Stimulated activated CD8-positive, alpha-beta memory T cell treated with anti-CD3 and anti-CD28 coated beads, Interleukin-2, amount 100 ng/mL, for 48 hours (primary cell): ENCODE results near the gene RYR2.
"Not testable (repeated sequence)": the region's sequence is repeated elsewhere in the genome, so short reads cannot be mapped to it uniquely, and the experiment has no call there.

Source experiments
- DNase-seq, 2 donors: peaks; one replicate each; pipeline ENCODE4 v3.0.0-alpha.2; 2020; ENCODE audit warnings: low read depth in 2 of 2

The RYR2 gene

DNA sequence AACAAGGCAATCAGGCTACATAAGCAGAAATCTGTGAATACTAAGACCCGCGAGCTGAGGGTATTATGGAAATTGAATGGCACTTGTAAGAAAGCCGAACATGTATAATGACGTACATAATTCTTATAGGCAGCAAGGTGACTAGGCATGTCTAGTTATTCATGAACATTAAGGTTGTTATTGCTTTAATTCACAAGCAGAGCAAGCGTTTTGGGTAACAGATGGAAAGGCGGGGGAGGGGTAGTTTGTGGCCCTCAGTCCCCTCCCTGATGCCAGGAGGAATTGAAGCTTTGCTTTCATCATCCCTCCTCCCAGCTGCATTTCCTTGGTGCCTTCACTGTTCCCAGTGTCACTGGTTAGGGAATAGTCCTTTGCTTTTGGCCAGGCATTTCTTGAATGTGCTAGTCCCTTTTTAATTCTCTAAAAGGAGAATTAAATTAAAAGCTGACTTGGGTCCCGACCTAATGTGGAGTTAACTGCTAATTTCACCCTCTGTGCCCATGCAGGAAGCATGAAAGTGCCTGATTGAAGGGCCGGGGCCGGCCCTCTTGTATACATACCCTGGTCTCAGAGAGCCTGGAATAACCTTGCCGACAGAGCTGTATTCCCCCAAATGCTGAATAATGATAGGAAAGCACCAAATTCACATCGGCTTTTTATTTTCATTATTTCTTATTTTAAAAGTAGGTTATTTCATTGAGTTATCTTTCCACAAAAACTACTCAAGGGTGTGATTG, 42.5 kb downstream of the RYR2 start:
- no peak for DNase-seq

DNA sequence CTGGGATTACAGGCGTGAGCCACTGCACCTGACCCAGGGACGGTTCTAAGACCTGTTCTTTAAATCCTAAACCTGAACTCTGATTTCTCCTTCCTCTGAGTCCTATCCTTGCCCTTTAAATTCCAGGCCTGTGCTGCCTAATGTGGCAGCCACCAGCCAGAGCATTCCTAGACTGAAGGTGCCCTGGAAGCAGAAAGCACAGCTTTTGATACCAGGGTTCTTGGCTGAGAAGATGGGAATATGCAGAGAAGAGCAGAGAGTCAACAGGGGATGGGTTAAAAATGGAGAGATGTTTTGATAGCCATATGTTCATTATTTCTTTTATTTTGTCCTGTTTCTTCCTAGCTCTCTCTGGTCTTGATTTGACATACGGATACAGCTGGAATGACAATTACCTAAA, 49.7 kb downstream of the RYR2 start:
- DNase-seq, result no peak

- DNase-seq, result no peak
Observed at GRCh38 chr1:237093691-237094090, 51.7 kb downstream of the RYR2 start.

GRCh38 chr1:237098541-237098940, 56.6 kb downstream of the RYR2 start:
- no peak for DNase-seq

DNA sequence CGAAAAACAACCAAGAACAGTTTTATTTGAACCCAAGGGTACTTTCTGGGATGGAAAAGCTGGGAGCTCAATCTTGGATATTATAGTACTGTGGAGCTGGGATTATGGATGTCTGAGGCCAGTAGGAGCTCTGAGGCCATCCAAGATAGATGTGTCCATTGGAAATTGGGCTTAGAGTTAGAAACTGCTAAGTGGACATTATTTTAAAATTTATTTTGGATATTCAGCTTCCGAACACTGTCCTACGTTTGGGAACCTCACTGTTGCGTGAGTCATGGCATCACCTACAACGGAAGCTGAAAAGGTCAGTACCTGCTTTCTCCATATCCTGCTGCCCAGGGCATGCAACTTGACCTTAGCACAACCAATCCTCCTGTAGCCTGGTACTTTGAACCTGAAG, 61.0 kb downstream of the RYR2 start:
- DNase-seq, result no peak

- DNase-seq, result no peak
Observed at GRCh38 chr1:237104096-237104495, 62.1 kb downstream of the RYR2 start.

DNA sequence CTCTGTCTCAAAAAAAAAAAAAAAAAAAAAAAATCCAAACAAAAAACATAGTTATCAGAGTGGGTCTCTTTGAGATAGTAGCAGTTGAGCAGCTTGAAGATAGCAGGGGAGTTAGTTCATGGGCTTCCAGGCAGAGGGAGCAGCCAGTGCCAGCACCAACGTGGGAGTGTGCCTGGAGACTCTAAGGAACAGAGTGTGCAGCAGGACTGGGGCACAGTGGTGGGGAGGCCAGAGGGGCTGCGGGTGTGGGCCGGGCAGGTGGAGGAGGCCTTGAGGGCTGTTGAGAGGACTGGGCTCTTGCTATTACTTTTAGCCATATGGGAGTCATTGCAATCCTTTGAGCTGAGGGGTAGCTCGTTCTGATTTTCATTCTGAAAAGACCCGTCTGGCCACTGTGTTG, 63.8 kb downstream of the RYR2 start:
- DNase-seq, result no peak

- no peak for DNase-seq
Observed at GRCh38 chr1:237108297-237109040, 66.5 kb downstream of the RYR2 start.

GRCh38 chr1:237111807-237112206, 69.8 kb downstream of the RYR2 start:
- DNase-seq, result no peak

DNA sequence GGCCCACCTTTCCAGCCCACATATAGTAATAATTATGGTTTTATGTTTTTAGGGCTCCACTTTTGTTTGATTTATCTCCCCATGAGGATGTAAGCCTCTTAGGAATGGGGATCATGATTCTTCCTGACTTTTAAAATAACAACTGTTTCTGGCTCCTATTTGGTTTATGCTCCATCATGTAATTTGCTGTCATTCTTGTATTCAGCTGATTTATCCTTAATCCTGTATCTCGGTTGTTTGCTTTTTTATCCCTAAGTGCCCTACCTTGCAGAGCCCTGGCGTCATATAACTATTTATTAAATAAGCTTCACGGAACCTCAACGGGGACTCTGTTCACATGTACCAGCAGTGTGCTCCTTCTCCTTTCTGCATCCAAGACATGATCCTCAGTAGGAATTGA, 70.7 kb downstream of the RYR2 start:
- DNase-seq, result no peak

DNA sequence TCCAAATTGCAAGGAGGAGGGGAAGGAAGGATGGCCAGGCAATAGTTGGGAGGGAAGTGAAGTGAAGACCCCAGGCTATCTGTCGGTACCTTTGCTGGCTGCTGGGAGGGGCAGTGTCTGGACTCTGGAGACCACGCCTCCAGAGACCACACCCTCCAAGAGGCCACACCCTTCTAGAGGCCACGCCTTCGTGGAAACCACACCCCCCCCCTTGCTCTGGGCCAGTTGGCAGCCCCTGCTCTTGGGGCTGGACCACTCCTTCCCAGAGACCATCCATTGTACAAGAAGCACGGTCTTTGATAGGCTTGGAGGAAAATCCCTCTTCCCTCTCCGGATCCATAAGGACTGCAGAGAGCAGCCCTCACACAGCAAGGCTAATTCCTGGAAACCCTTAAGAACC, 73.1 kb downstream of the RYR2 start:
- no peak for DNase-seq

DNA sequence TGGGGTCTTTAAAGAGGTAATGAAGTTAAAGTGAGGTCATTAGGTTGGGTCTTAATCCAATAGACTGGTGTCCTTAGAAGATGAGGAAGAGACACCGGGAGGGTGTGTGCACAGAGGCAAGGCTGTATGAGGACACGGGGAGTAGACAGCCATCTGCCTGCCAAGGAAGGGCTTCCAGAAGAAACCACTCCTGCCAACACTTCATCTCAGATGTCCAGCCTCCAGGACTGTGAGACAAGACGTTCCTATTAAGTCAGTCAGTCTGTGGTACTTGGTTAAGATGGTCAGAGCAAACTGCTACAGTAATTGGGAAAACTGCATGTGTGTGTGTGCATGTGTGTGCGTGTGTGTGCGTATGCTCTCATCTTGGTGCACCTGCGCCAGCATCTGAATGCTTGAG, 77.1 kb downstream of the RYR2 start:
- no peak for DNase-seq

GRCh38 chr1:237120683-237121082, 78.7 kb downstream of the RYR2 start:
- DNase-seq, result no peak

GRCh38 chr1:237124856-237125462, 83.0 kb downstream of the RYR2 start:
- DNase-seq, result no peak

DNA sequence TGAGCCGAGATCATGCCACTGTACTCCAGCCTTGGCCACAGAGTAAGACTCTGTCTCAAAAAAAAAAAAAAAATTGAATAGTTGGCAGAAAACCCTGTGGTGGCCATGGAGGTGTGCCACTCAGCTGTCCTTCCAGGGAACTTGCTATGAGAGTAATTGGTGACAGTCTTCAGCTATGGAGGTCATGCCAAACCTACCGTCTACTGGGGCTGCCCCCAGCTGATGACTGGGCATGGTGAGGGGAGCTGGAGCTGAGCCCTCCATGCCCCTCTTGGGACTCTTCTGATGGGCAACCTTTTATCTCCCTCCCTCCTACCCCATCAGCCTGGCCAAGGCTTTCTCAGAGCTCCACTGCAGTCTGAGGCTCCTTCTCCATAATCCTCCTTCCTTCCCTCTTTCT, 84.2 kb downstream of the RYR2 start:
- no peak for DNase-seq

- not testable (repeated sequence) for DNase-seq
Observed at GRCh38 chr1:237127301-237127700, 85.3 kb downstream of the RYR2 start.

DNA sequence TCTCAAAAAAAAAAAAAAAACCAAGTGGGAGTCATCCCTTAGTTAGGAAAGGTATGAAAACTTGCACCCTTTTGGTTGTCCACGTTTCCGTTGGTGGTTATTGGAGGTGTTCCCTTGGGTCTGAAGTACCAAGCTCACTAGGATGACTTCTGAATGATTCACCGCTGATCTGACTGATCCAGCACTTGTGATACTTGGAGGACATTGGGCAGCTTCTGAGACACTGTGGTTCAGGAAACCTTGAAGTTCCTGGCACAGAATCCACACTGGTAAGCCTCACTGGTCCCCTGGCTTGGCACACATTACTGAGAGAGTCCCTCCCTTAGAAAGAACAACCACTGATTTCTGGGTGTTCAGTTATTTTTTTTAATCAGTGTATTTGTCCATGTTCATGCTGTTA, 91.9 kb downstream of the RYR2 start:
- no peak for DNase-seq

DNA sequence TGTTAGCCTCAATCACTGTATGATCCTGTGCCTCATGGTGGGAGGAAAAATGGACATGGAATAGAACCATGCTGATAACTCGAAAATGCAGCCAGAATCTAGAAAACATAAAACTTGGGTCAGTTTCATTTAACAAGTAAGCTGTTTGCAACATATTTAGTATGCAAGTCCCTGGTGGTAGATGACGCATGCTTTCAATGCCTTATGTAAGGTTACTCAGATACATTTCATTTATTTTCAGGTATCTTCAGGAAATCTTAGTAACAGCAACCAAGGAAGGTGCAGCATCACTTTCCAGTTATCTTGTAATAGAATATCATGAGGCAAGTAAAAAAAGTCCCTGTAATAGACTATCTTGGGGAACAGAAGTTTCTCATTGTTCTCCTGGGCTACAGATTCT, 92.9 kb downstream of the RYR2 start:
- no peak for DNase-seq

GRCh38 chr1:237138551-237138950, 96.6 kb downstream of the RYR2 start:
- DNase-seq, result no peak

- no peak for DNase-seq
Observed at GRCh38 chr1:237139732-237140131, 97.7 kb downstream of the RYR2 start.

- DNase-seq, result no peak
Observed at GRCh38 chr1:237140986-237141385, 99.0 kb downstream of the RYR2 start.

- DNase-seq, result no peak
Observed at GRCh38 chr1:237141502-237141901, 99.5 kb downstream of the RYR2 start.
